GM13977 (cell line): Measurements from ENCODE around the gene ARL14EP.

Experiments used
- DNase-seq: peaks from one replicate; pipeline ENCODE4 v3.0.0; 2012; ENCODE audit warnings: low spot score
- CTCF ChIP-seq: IDR thresholded peaks from 2 replicates; pipeline ENCODE4 v1.5.1; 2012; ENCODE audit warnings: mild to moderate bottlenecking, control low read depth; ENCODE audit not compliant: insufficient read depth; ENCODE audit errors: extremely low read depth, missing control alignments
- in situ Hi-C: fragments of 300-500 bp; cut with MboI; formaldehyde crosslinking; loops from one replicate; pipeline ENCODE4 v1.12.0; 2022; ENCODE audit warnings: low sequenced_read_pairs, low pct_unique_long_range_greater_than_20kb, mixed read lengths, inconsistent platforms; ENCODE audit not compliant: unreplicated experiment

ARL14EP gene

GRCh38 chr11:30380846-30381245 is 57.9 kb downstream of the ARL14EP start:
- in situ Hi-C loops = no loop called here
- no peak for DNase-seq
- no peak for TF ChIP-seq CTCF

GRCh38 chr11:30381879-30382278 is 59.0 kb downstream of the ARL14EP start:
- TF ChIP-seq CTCF = no peak
- in situ Hi-C loops = no loop called here
- no peak for DNase-seq
